ENCODE results near the gene CALR.

- no peak for TF ChIP-seq POLR2A (IDR thresholded peaks at IDR 0.05)
- TF ChIP-seq, protein P1, sequence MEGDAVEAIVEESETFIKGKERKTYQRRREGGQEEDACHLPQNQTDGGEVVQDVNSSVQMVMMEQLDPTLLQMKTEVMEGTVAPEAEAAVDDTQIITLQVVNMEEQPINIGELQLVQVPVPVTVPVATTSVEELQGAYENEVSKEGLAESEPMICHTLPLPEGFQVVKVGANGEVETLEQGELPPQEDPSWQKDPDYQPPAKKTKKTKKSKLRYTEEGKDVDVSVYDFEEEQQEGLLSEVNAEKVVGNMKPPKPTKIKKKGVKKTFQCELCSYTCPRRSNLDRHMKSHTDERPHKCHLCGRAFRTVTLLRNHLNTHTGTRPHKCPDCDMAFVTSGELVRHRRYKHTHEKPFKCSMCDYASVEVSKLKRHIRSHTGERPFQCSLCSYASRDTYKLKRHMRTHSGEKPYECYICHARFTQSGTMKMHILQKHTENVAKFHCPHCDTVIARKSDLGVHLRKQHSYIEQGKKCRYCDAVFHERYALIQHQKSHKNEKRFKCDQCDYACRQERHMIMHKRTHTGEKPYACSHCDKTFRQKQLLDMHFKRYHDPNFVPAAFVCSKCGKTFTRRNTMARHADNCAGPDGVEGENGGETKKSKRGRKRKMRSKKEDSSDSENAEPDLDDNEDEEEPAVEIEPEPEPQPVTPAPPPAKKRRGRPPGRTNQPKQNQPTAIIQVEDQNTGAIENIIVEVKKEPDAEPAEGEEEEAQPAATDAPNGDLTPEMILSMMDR (IDR thresholded peaks at IDR 0.05), result no peak
Measured at GRCh38 chr19:12896460-12896859, 41.9 kb upstream of the CALR start.

Data from adrenal gland (tissue), 5 donors.